H9 (cell line): ENCODE measurements around the gene PCSK6. TPM values are rescaled to one million over a fixed set of nuclear protein-coding genes. Genes with fewer than 3 reads are reported as not detected.

Source experiments
- DNase-seq: peaks from one replicate; pipeline ENCODE4 v3.0.0-alpha.2; 2017
- H2AFZ ChIP-seq: one replicate; pipeline ENCODE4 v1.6.1; 2013; ENCODE audit warnings: mild to moderate bottlenecking, low read length, control low read depth, moderate library complexity
- H2AK5ac ChIP-seq: 2 replicates; pipeline ENCODE4 v1.6.1; 2013; ENCODE audit warnings: low read length, control low read depth, mixed read lengths; ENCODE audit not compliant: insufficient read length
- H2BK120ac ChIP-seq: one replicate; pipeline ENCODE4 v1.6.1; 2013; ENCODE audit warnings: low read depth, mild to moderate bottlenecking, low read length, control low read depth, inconsistent platforms; ENCODE audit not compliant: poor library complexity, severe bottlenecking
- H2BK12ac ChIP-seq: 2 replicates; pipeline ENCODE4 v1.6.1; 2013; ENCODE audit warnings: low read length, control low read depth, mixed read lengths, low read depth; ENCODE audit not compliant: insufficient read length
- H2BK15ac ChIP-seq: 2 replicates; pipeline ENCODE4 v1.6.1; 2013; ENCODE audit warnings: low read depth, low read length, control low read depth
- H2BK20ac ChIP-seq: one replicate; pipeline ENCODE4 v1.6.1; 2013; ENCODE audit warnings: low read depth, mild to moderate bottlenecking, low read length, control low read depth, inconsistent platforms; ENCODE audit not compliant: poor library complexity, severe bottlenecking
- H2BK5ac ChIP-seq: 2 replicates; pipeline ENCODE4 v1.6.1; 2013; ENCODE audit warnings: low read length, control low read depth, mixed read lengths; ENCODE audit not compliant: insufficient read length
- H3K14ac ChIP-seq: 2 replicates; pipeline ENCODE4 v1.6.1; 2013; ENCODE audit warnings: low read length, control low read depth; ENCODE audit not compliant: insufficient read depth
- H3K18ac ChIP-seq: 2 replicates; pipeline ENCODE4 v1.6.1; 2013; ENCODE audit warnings: low read depth, mild to moderate bottlenecking, mixed read lengths, low read length, control low read depth; ENCODE audit not compliant: insufficient read length
- H3K23ac ChIP-seq: 2 replicates; pipeline ENCODE4 v1.6.1; 2013; ENCODE audit warnings: low read length, control low read depth, mixed read lengths, low read depth; ENCODE audit not compliant: insufficient read length
- H3K23me2 ChIP-seq: 2 replicates; pipeline ENCODE4 v1.6.1; 2013; ENCODE audit warnings: low read depth, mild to moderate bottlenecking, mixed read lengths, low read length, control low read depth; ENCODE audit not compliant: insufficient read length, poor library complexity, severe bottlenecking
- H3K27ac ChIP-seq: 2 replicates; pipeline ENCODE4 v1.5.1; 2013; ENCODE audit warnings: low read length, control low read depth, mixed read lengths, low read depth; ENCODE audit not compliant: insufficient read length
- H3K27me3 ChIP-seq: 2 replicates; pipeline ENCODE4 v1.6.1; 2013; ENCODE audit warnings: low read length, control low read depth, inconsistent platforms; ENCODE audit not compliant: insufficient read depth
- H3K4ac ChIP-seq: 2 replicates; pipeline ENCODE4 v1.6.1; 2013; ENCODE audit warnings: low read depth, mild to moderate bottlenecking, control low read depth, inconsistent platforms, low read length, moderate library complexity
- H3K4me1 ChIP-seq: 2 replicates; pipeline ENCODE4 v1.6.1; 2013; ENCODE audit warnings: low read length, control low read depth, inconsistent platforms; ENCODE audit not compliant: insufficient read depth
- H3K4me2 ChIP-seq: 2 replicates; pipeline ENCODE4 v1.6.1; 2013; ENCODE audit warnings: low read length, control low read depth, mixed read lengths; ENCODE audit not compliant: insufficient read length, insufficient read depth
- H3K56ac ChIP-seq: 2 replicates; pipeline ENCODE4 v1.6.1; 2013; ENCODE audit warnings: low read depth, mild to moderate bottlenecking, mixed read lengths, low read length, control low read depth; ENCODE audit not compliant: insufficient read length
- H3K79me1 ChIP-seq: 2 replicates; pipeline ENCODE4 v1.6.1; 2013; ENCODE audit warnings: low read depth, mild to moderate bottlenecking, moderate library complexity, low read length, control low read depth, inconsistent platforms; ENCODE audit not compliant: insufficient read depth, poor library complexity, severe bottlenecking
- H3K79me2 ChIP-seq: 2 replicates; pipeline ENCODE4 v1.6.1; 2013; ENCODE audit warnings: low read length, control low read depth, inconsistent platforms; ENCODE audit not compliant: insufficient read depth
- H3K9ac ChIP-seq: 2 replicates; pipeline ENCODE4 v1.6.1; 2013; ENCODE audit warnings: low read length, control low read depth, mixed read lengths; ENCODE audit not compliant: insufficient read length; ENCODE audit errors: extremely low read depth
- H3K9me3 ChIP-seq: one replicate; pipeline ENCODE4 v1.6.1; 2013; ENCODE audit warnings: low read depth, low read length, inconsistent platforms; ENCODE audit not compliant: control insufficient read depth
- H3T11ph ChIP-seq: one replicate; pipeline ENCODE4 v1.6.1; 2013; ENCODE audit warnings: mild to moderate bottlenecking, low read length, control low read depth, inconsistent platforms
- H4K20me1 ChIP-seq: one replicate; pipeline ENCODE4 v1.6.1; 2013; ENCODE audit not compliant: control insufficient read depth, insufficient read length, insufficient read depth
- H4K5ac ChIP-seq: 2 replicates; pipeline ENCODE4 v1.6.1; 2013; ENCODE audit warnings: low read depth, mild to moderate bottlenecking, mixed read lengths, low read length, control low read depth; ENCODE audit not compliant: insufficient read length
- H4K8ac ChIP-seq: replicated peaks from 2 replicates; pipeline ENCODE4 v1.6.1; 2013; ENCODE audit warnings: low read length, control low read depth, mixed read lengths, low read depth; ENCODE audit not compliant: insufficient read length
- H4K91ac ChIP-seq: 2 replicates; pipeline ENCODE4 v1.6.1; 2013; ENCODE audit warnings: low read depth, mild to moderate bottlenecking, moderate library complexity, mixed read lengths, low read length, control low read depth; ENCODE audit not compliant: insufficient read length
- H3K27ac Mint-ChIP-seq, 3 experiments: 2 replicates in 2 of 3; 3 replicates in 1 of 3; pipeline ENCODE4 v1.8.0; 2020 to 2021; ENCODE audit warnings: mixed read lengths in 3 of 3, mild to moderate bottlenecking in 1 of 3, moderate library complexity in 1 of 3
- H3K27me3 Mint-ChIP-seq: 2 replicates; pipeline ENCODE4 v1.8.0; 2021; ENCODE audit warnings: low read depth, mild to moderate bottlenecking, moderate library complexity, mixed read lengths
- H3K36me3 Mint-ChIP-seq, 3 experiments: 2 replicates in 2 of 3; 3 replicates in 1 of 3; pipeline ENCODE4 v1.8.0; 2020 to 2021; ENCODE audit warnings: low read depth in 3 of 3, mixed read lengths in 3 of 3; ENCODE audit not compliant: insufficient read depth in 1 of 3
- H3K4me1 Mint-ChIP-seq, 2 experiments: 2 replicates each; pipeline ENCODE4 v1.8.0; 2020; ENCODE audit warnings: mixed read lengths in 2 of 2
- H3K4me3 Mint-ChIP-seq, 2 experiments: 2 replicates in 1 of 2; 3 replicates in 1 of 2; pipeline ENCODE4 v1.8.0; 2020 to 2021; ENCODE audit warnings: mild to moderate bottlenecking in 2 of 2, mixed read lengths in 2 of 2, moderate library complexity in 1 of 2
- H3K9me3 Mint-ChIP-seq, 2 experiments: 2 replicates in 1 of 2; 3 replicates in 1 of 2; pipeline ENCODE4 v1.8.0; 2020; ENCODE audit warnings: mild to moderate bottlenecking in 2 of 2, mixed read lengths in 2 of 2, moderate library complexity in 1 of 2
- CTCF ChIP-seq: fragments of 200-600 bp; sonication (generic); conservative IDR thresholded peaks from 3 replicates; pipeline ENCODE4 v1.8.0; 2021; ENCODE audit warnings: antibody characterized with exemption, mild to moderate bottlenecking
- WGBS: extraction: QIAGEN DNeasy Blood & Tissue Kit; methylation state at CpG from one replicate; pipeline ENCODE4 v1.1.7; 2013; ENCODE audit warnings: missing lambda C conversion rate, low lambda C conversion rate, mixed read lengths; ENCODE audit not compliant: insufficient read length; ENCODE audit errors: extremely low coverage; 5-methylcytosine and 5-hydroxymethylcytosine counted together
- total RNA-seq: library from RNA; stranded (reverse); gene quantifications from 2 replicates; pipeline ENCODE4 v1.2.1, GENCODE V29; 2021

Gene PCSK6
- total RNA-seq, 1 experiment from 2014 or later: 4.0 TPM

- DNase-seq: peak; percentile 16
- Histone ChIP-seq H2BK20ac (no peak overlapping the region), H2BK5ac (no peak overlapping the region), H3K14ac (no peak overlapping the region), H2BK120ac (no peak overlapping the region), H3K23me2 (no peaks in the 10 kb centered on the region), H3K4me2 (no peak overlapping the region), H2AFZ (no peak overlapping the region), H2AK5ac (no peak overlapping the region), H3K27ac (no peak overlapping the region), H2BK12ac (no peak overlapping the region), H3K79me1 (no peaks in the 10 kb centered on the region), H2BK15ac (no peak overlapping the region), H4K8ac (no peak overlapping the region), H4K91ac (no peak overlapping the region), H3K79me2 (no peaks in the 10 kb centered on the region), H3K4ac (no peak overlapping the region), H3K9me3 (no peaks in the 10 kb centered on the region), H4K20me1 (no peaks in the 10 kb centered on the region), H4K5ac (no peak overlapping the region), H3K4me1 (no peaks in the 10 kb centered on the region), H3K27me3 (no peaks in the 10 kb centered on the region), H3K23ac (no peak overlapping the region), H3T11ph (no peak overlapping the region), H3K56ac (no peak overlapping the region), H3K18ac (no peak overlapping the region), H3K9ac (no peak overlapping the region)
- no CpG with 5 or more reads among the region's 24 CpGs for WGBS
- Mint-ChIP-seq H3K9me3 (no peaks in the 10 kb centered on the region), H3K27ac (no peak overlapping the region), H3K4me3 (no peak overlapping the region), H3K27me3 (peaks cover 8% of the 10 kb centered on the region), H3K36me3 (no peaks in the 10 kb centered on the region; a peak in 1 of 7 replicates), H3K4me1 (0 out of 4 replicates have a peak, but pooled peaks cover 0 to 4% of the 10 kb centered on the region in 2 experiments)
- TF ChIP-seq CTCF: no peak
Measured at GRCh38 chr15:101536166-101536874, 46.8 kb upstream of the PCSK6 start.
